Smooth muscle cell (in vitro differentiated cells): ENCODE data around the gene FITM1. TPM values are rescaled to one million over a fixed set of nuclear protein-coding genes. Genes with fewer than 3 reads are reported as not detected.

ENCODE experiments used
- DNase-seq: peaks from one replicate; lab custom pipeline; 2025; ENCODE audit not compliant: unreplicated experiment; lab: John Stamatoyannopoulos, UW
- H2AFZ ChIP-seq: fragments of 200-600 bp; sonication (generic); 2 replicates; pipeline ENCODE4 v1.6.0; 2016; ENCODE audit warnings: antibody characterized with exemption, low read depth, mild to moderate bottlenecking
- H3F3A ChIP-seq: fragments of 200-600 bp; sonication (generic); 2 replicates; pipeline ENCODE4 v1.6.0; 2017; ENCODE audit warnings: antibody characterized with exemption, low read depth
- H3K27ac ChIP-seq: fragments of 200-600 bp; sonication (generic); 2 replicates; pipeline ENCODE4 v1.5.1; 2016; ENCODE audit warnings: low read depth, mild to moderate bottlenecking
- H3K27me3 ChIP-seq: fragments of 200-600 bp; sonication (generic); 2 replicates; pipeline ENCODE4 v1.6.1; 2016; ENCODE audit warnings: low read depth, mild to moderate bottlenecking
- H3K36me3 ChIP-seq: fragments of 200-600 bp; sonication (generic); 2 replicates; pipeline ENCODE4 v1.5.1; 2016; ENCODE audit warnings: low read depth
- H3K4me1 ChIP-seq: fragments of 200-600 bp; sonication (generic); 2 replicates; pipeline ENCODE4 v1.5.1; 2016; ENCODE audit warnings: low read depth
- H3K4me2 ChIP-seq: fragments of 200-600 bp; sonication (generic); 2 replicates; pipeline ENCODE4 v1.6.0; 2016; ENCODE audit warnings: mild to moderate bottlenecking
- H3K4me3 ChIP-seq: fragments of 200-600 bp; sonication (generic); 2 replicates; pipeline ENCODE4 v1.5.1; 2016; ENCODE audit warnings: mild to moderate bottlenecking
- H3K79me2 ChIP-seq: fragments of 200-600 bp; sonication (generic); 2 replicates; pipeline ENCODE4 v1.6.0; 2016; ENCODE audit warnings: low read depth, mild to moderate bottlenecking
- H3K9ac ChIP-seq: fragments of 200-600 bp; sonication (generic); 2 replicates; pipeline ENCODE4 v1.6.0; 2016; ENCODE audit warnings: low read depth
- H3K9me3 ChIP-seq: fragments of 200-600 bp; sonication (generic); replicated peaks from 2 replicates; pipeline ENCODE4 v1.5.1; 2016; ENCODE audit warnings: low read depth
- H4K20me1 ChIP-seq: fragments of 200-600 bp; sonication (generic); 2 replicates; pipeline ENCODE4 v1.6.0; 2016; ENCODE audit warnings: low read depth
- WGBS: methylation state at CpG from one replicate; pipeline ENCODE4 v1.1.7; 2016; ENCODE audit warnings: low lambda C conversion rate; 5-methylcytosine and 5-hydroxymethylcytosine counted together
- polyA plus RNA-seq: library from polyadenylated mRNA; unstranded; fragments of >200 nt; fragmentation: Nextera tagmentation; extraction: Ambion mirVana; gene quantifications from 2 replicates; pipeline ENCODE4 v1.2.1, GENCODE V29; 2016
- total RNA-seq: library from RNA; depleted of rRNA; stranded (reverse); fragments of >200 nt; gene quantifications from 2 replicates; pipeline ENCODE4 v1.2.3, GENCODE V29; 2014
- TF ChIP-seq, protein P1 (sequence below): fragments of 200-600 bp; sonication (generic); IDR thresholded peaks from 2 replicates; pipeline ENCODE4 v1.5.1; 2017; ENCODE audit warnings: borderline replicate concordance, mild to moderate bottlenecking, antibody characterized with exemption; ENCODE audit not compliant: insufficient read depth, poor library complexity, severe bottlenecking

FITM1 gene
- total and polyA plus RNA-seq, 2 experiments from 2014 or later = 0.31 TPM; not detected in 1

DNA sequence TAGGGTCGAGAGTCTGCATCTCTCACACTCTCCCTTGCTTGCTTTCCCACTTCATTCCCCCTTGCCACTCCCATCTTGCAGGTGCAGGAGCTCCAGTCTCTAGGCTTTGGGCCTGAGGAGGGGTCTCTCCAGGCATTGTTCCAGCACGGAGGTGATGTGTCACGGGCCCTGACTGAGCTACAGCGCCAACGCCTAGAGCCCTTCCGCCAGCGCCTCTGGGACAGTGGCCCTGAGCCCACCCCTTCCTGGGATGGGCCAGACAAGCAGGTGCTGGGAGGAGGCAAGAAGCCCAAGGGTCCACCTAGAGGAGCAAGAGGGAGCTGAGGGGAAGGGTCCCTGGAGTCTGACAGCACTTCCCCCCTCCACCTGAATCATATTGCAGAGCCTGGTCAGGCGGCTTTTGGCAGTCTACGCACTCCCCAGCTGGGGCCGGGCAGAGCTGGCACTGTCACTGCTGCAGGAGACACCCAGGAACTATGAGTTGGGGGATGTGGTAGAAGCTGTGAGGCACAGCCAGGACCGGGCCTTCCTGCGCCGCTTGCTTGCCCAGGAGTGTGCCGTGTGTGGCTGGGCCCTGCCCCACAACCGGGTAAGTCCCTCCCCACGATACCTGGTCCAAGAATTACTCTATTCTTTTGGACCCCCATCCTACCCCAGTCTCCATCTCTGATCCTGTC is 21.1 kb downstream of the FITM1 start:
- Histone ChIP-seq H3K9ac (no peak overlapping the region), H3K4me1 (peaks cover 8% of the 10 kb centered on the region), H4K20me1 (peaks cover 9% of the 10 kb centered on the region), H3K36me3 (no peaks in the 10 kb centered on the region), H3K9me3 (no peaks in the 10 kb centered on the region), H3K4me3 (no peak overlapping the region), H3K4me2 (no peak overlapping the region), H3K27ac (no peak overlapping the region), H3K27me3 (no peaks in the 10 kb centered on the region), H3F3A (no peaks in the 10 kb centered on the region), H3K79me2 (peaks cover 16% of the 10 kb centered on the region), H2AFZ (no peak overlapping the region)
- no peak for DNase-seq
- TF ChIP-seq, protein P1, sequence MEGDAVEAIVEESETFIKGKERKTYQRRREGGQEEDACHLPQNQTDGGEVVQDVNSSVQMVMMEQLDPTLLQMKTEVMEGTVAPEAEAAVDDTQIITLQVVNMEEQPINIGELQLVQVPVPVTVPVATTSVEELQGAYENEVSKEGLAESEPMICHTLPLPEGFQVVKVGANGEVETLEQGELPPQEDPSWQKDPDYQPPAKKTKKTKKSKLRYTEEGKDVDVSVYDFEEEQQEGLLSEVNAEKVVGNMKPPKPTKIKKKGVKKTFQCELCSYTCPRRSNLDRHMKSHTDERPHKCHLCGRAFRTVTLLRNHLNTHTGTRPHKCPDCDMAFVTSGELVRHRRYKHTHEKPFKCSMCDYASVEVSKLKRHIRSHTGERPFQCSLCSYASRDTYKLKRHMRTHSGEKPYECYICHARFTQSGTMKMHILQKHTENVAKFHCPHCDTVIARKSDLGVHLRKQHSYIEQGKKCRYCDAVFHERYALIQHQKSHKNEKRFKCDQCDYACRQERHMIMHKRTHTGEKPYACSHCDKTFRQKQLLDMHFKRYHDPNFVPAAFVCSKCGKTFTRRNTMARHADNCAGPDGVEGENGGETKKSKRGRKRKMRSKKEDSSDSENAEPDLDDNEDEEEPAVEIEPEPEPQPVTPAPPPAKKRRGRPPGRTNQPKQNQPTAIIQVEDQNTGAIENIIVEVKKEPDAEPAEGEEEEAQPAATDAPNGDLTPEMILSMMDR = no peak
- WGBS = 96% methylated on average over 16 of the region's 16 CpGs

DNA sequence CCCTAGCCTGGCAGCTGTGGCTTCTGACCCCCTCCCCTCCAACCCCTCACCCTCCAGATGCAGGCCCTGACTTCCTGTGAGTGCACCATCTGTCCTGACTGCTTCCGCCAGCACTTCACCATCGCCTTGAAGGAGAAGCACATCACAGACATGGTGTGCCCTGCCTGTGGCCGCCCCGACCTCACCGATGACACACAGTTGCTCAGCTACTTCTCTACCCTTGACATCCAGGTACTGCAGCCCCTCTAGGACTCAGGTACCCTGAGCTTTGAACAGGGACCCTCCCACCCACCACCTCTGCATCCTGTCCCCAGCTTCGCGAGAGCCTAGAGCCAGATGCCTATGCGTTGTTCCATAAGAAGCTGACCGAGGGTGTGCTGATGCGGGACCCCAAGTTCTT is 24.6 kb downstream of the FITM1 start:
- no peak overlapping the region for H3K4me3 ChIP-seq
- H3K4me1 ChIP-seq = no peaks in the 10 kb centered on the region
- no peak overlapping the region for H3K4me2 ChIP-seq
- TF ChIP-seq, protein P1 = no peak
- H3F3A ChIP-seq = peaks cover 9% of the 10 kb centered on the region
- no peaks in the 10 kb centered on the region for H3K36me3 ChIP-seq
- H4K20me1 ChIP-seq = no peaks in the 10 kb centered on the region
- DNase-seq = no peak
- H2AFZ ChIP-seq = no peak overlapping the region
- no peaks in the 10 kb centered on the region for H3K27me3 ChIP-seq
- 100% methylated on average over 10 of the region's 10 CpGs for WGBS
- no peak overlapping the region for H3K9ac ChIP-seq
- no peak overlapping the region for H3K27ac ChIP-seq
- H3K79me2 ChIP-seq = no peaks in the 10 kb centered on the region
- H3K9me3 ChIP-seq = no peaks in the 10 kb centered on the region

DNA sequence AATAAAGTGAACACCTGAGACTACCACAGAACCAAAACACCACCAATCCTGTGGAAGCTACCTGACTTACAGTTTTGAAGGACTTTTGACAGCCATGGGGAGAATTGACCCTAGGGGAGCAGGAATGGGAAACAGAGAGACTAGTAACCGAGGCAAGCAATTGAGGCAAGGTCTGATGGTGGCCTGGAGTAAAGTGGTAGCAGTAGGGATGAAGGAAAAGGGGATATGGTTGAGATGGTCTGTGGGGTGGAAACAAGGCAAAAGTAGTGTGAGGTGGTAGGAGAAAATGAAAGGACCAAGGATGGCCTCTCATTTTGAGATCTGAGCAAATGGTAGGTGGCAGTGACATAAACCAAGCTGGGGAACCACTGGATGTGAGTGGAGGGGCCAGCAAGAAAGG is 26.4 kb downstream of the FITM1 start:
- H3K4me2 ChIP-seq = no peak overlapping the region
- no peaks in the 10 kb centered on the region for H3K36me3 ChIP-seq
- peaks cover 7% of the 10 kb centered on the region for H3K79me2 ChIP-seq
- H3K4me3 ChIP-seq = no peak overlapping the region
- peaks cover 14% of the 10 kb centered on the region for H3F3A ChIP-seq
- no peaks in the 10 kb centered on the region for H3K27me3 ChIP-seq
- no peak overlapping the region for H3K9ac ChIP-seq
- WGBS = 100% methylated on average over 1 of the region's 1 CpG
- TF ChIP-seq, protein P1 = no peak
- peaks cover 4% of the 10 kb centered on the region for H3K4me1 ChIP-seq
- H4K20me1 ChIP-seq = no peaks in the 10 kb centered on the region
- DNase-seq = no peak
- H3K9me3 ChIP-seq = no peaks in the 10 kb centered on the region
- H2AFZ ChIP-seq = no peak overlapping the region
- no peak overlapping the region for H3K27ac ChIP-seq

DNA sequence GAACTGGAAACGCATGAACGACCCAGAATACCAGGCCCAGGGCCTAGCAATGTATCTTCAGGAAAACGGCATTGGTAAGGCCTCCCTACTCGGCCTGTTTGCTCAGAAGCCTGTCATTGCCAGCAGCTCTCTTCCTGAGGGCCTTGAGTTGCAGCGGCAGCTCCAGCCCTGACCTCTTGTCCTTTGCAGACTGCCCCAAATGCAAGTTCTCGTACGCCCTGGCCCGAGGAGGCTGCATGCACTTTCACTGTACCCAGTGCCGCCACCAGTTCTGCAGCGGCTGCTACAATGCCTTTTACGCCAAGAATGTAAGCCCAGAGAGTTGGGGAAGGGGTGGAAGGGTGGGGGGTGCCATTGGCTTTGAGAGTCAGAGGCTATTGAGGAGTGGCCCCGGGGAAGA is 26.9 kb downstream of the FITM1 start:
- H3K36me3 ChIP-seq = no peaks in the 10 kb centered on the region
- no peaks in the 10 kb centered on the region for H4K20me1 ChIP-seq
- H3K4me2 ChIP-seq = no peak overlapping the region
- DNase-seq = no peak
- no peak overlapping the region for H3K9ac ChIP-seq
- H2AFZ ChIP-seq = no peak overlapping the region
- H3K27me3 ChIP-seq = no peaks in the 10 kb centered on the region
- peaks cover 12% of the 10 kb centered on the region for H3K79me2 ChIP-seq
- 95% methylated on average over 12 of the region's 12 CpGs for WGBS
- peaks cover 14% of the 10 kb centered on the region for H3F3A ChIP-seq
- no peak overlapping the region for H3K4me3 ChIP-seq
- no peaks in the 10 kb centered on the region for H3K9me3 ChIP-seq
- H3K27ac ChIP-seq = no peak overlapping the region
- H3K4me1 ChIP-seq = peaks cover 7% of the 10 kb centered on the region
- TF ChIP-seq, protein P1 = no peak
